ENCODE data around the gene ERBB4.

ERBB4 gene

DNA sequence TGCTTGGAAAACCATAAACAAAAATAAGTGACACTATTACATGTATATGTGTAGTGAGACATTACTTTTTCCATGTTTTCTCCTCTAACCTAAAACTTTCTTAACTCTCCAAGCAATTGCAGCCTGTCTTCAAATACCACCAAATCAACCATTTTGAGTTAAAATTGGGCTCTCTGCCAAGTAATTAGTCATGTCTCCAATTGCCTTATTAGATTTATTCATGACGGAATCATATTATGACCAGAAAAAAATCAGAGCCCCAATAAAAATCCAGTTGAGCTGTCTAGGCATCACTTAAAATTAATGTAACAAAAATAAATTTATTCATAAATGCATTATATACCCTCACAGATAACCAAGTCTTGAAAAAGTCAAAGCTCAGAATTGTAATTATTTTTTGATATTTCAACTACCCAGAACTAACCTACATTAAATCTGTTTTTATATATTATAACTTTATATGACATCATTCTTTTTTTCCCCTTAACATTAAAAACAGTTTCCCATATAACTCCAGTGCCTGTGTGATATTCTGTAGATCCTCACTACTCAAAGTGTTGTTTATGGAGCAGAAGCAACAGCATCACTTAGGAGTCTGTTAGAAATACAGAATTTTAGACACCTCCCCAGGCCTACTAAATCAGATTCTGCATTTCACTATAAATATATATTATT lies 157.0 kb downstream of the ERBB4 start:
- no peak overlapping the region for H2AFZ ChIP-seq (ENCODE audit: low read length)
- no peak overlapping the region for H2BK5ac ChIP-seq (ENCODE audit: low read length)
- H2AK5ac ChIP-seq (ENCODE audit: low read depth, low read length), result no peak overlapping the region
- H2BK15ac ChIP-seq (ENCODE audit: low read length), result no peak overlapping the region
- no CpG with 5 or more reads among the region's 1 CpG for WGBS, 2 donors (ENCODE audit: extremely low coverage in 2 of 2, insufficient read length in 2 of 2, insufficient replicate concordance in 1 of 2)
- no peak overlapping the region for H3K4me2 ChIP-seq (ENCODE audit: insufficient read depth, low read length, poor library complexity, severe bottlenecking)
- no peak overlapping the region for H2BK12ac ChIP-seq (ENCODE audit: low read length)
- H2BK120ac ChIP-seq (ENCODE audit: low read depth, low read length), result no peak overlapping the region
- H3K23ac ChIP-seq (ENCODE audit: low read depth, low read length, poor library complexity), result no peak overlapping the region
- no peak overlapping the region for H3K4ac ChIP-seq (ENCODE audit: low read length)
- peaks cover 0 to 14% of the 10 kb centered on the region in 2 donors for H3K4me1 ChIP-seq (ENCODE audit: control insufficient read depth in 2 of 2, insufficient read depth in 1 of 2, low read depth in 1 of 2, low read length in 2 of 2)
- no peak overlapping the region for H3K18ac ChIP-seq (ENCODE audit: low read length)
- H3K36me3 ChIP-seq (replicated peaks in 1 of 2; ENCODE audit: control insufficient read depth in 2 of 2, insufficient read depth in 2 of 2, low read length in 2 of 2), result no peaks in the 10 kb centered on the region
- no peaks in the 10 kb centered on the region for H3K79me1 ChIP-seq (ENCODE audit: low read depth, low read length)
- H4K8ac ChIP-seq (ENCODE audit: low read depth, low read length), result no peak overlapping the region
- H3K9me3 ChIP-seq (replicated peaks in 1 of 2; ENCODE audit: control insufficient read depth in 2 of 2, insufficient read depth in 1 of 2, low read depth in 1 of 2, low read length in 2 of 2), result no peaks in the 10 kb centered on the region
- H3K9ac ChIP-seq (ENCODE audit: low read depth, low read length, poor library complexity), result no peak overlapping the region
- no peak overlapping the region for H3K4me3 ChIP-seq (ENCODE audit: low read length in 2 of 2)
- H3K27ac ChIP-seq (replicated peaks; ENCODE audit: low read length), result no peak overlapping the region
- H3K27me3 ChIP-seq (ENCODE audit: control insufficient read depth in 3 of 3, insufficient read depth in 3 of 3, low read depth in 1 of 3, low read length in 3 of 3), result no peaks in the 10 kb centered on the region
- H4K91ac ChIP-seq (ENCODE audit: low read depth, low read length, poor library complexity), result no peak overlapping the region
- DNase-seq (ENCODE audit: low spot score), result no peak
- H3K14ac ChIP-seq (ENCODE audit: low read length), result no peak overlapping the region

DNA sequence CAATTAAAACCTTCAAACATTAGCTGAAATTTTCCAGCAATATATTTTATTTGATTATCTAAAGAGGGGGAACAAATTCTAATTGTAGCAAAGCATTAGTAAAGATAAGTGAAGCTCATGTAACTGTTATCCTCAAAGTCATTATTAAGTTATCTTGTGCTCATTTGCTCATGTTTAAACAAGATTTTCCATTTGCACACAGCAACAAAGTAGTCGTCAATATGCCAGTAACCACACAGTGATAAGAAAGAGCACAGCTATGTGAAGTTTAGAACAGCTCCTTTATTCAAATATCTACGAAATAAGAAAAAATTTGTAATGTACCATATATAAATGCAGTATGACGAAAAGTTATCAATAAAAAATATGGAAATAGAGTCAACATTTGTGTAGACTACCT lies 159.5 kb downstream of the ERBB4 start:
- no peak overlapping the region for H2AK5ac ChIP-seq (ENCODE audit: low read depth, low read length)
- no peak overlapping the region for H3K9ac ChIP-seq (ENCODE audit: low read depth, low read length, poor library complexity)
- H3K79me1 ChIP-seq (ENCODE audit: low read depth, low read length), result no peaks in the 10 kb centered on the region
- no peak overlapping the region for H2BK12ac ChIP-seq (ENCODE audit: low read length)
- no peak overlapping the region for H3K27ac ChIP-seq (replicated peaks; ENCODE audit: low read length)
- no peak overlapping the region for H3K23ac ChIP-seq (ENCODE audit: low read depth, low read length, poor library complexity)
- H3K36me3 ChIP-seq (replicated peaks in 1 of 2; ENCODE audit: control insufficient read depth in 2 of 2, insufficient read depth in 2 of 2, low read length in 2 of 2), result no peaks in the 10 kb centered on the region
- no peak for DNase-seq (ENCODE audit: low spot score)
- no peak overlapping the region for H3K14ac ChIP-seq (ENCODE audit: low read length)
- H3K4me3 ChIP-seq (ENCODE audit: low read length in 2 of 2), result no peak overlapping the region
- no CpG with 5 or more reads among the region's 3 CpGs for WGBS, 2 donors (ENCODE audit: extremely low coverage in 2 of 2, insufficient read length in 2 of 2, insufficient replicate concordance in 1 of 2)
- no peak overlapping the region for H2BK5ac ChIP-seq (ENCODE audit: low read length)
- no peak overlapping the region for H2AFZ ChIP-seq (ENCODE audit: low read length)
- no peak overlapping the region for H2BK120ac ChIP-seq (ENCODE audit: low read depth, low read length)
- no peak overlapping the region for H3K4me2 ChIP-seq (ENCODE audit: insufficient read depth, low read length, poor library complexity, severe bottlenecking)
- H2BK15ac ChIP-seq (ENCODE audit: low read length), result no peak overlapping the region
- no peak overlapping the region for H3K4ac ChIP-seq (ENCODE audit: low read length)
- no peak overlapping the region for H4K8ac ChIP-seq (ENCODE audit: low read depth, low read length)
- H4K91ac ChIP-seq (ENCODE audit: low read depth, low read length, poor library complexity), result no peak overlapping the region
- no peak overlapping the region for H3K18ac ChIP-seq (ENCODE audit: low read length)
- peaks cover 0 to 7% of the 10 kb centered on the region in 2 donors for H3K4me1 ChIP-seq (ENCODE audit: control insufficient read depth in 2 of 2, insufficient read depth in 1 of 2, low read depth in 1 of 2, low read length in 2 of 2)
- H3K9me3 ChIP-seq (replicated peaks in 1 of 2; ENCODE audit: control insufficient read depth in 2 of 2, insufficient read depth in 1 of 2, low read depth in 1 of 2, low read length in 2 of 2), result no peaks in the 10 kb centered on the region
- no peaks in the 10 kb centered on the region for H3K27me3 ChIP-seq (ENCODE audit: control insufficient read depth in 3 of 3, insufficient read depth in 3 of 3, low read depth in 1 of 3, low read length in 3 of 3)

DNA sequence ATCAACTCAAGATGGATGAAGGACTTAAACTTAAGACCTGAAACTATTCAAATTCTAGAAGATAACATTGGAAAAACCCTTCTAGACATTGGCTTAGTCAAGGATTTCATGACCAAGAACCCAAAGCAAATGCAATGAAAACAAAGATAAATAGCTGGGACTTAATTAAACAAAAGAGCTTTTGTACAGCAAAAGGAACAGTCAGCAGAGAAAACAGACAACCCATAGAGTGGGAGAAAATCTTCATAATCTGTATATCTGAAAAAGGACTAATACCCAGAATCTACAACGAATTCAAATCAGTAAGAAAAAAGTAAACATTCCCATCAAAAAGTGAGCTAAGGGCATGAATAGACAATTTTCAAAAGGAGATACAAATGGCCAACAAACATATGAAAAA lies 171.2 kb downstream of the ERBB4 start:
- no peak overlapping the region for H2AFZ ChIP-seq (ENCODE audit: low read length)
- H3K4ac ChIP-seq (ENCODE audit: low read length), result no peak overlapping the region
- no peak overlapping the region for H3K4me3 ChIP-seq (ENCODE audit: low read length in 2 of 2)
- no peak overlapping the region for H3K27ac ChIP-seq (replicated peaks; ENCODE audit: low read length)
- H3K79me1 ChIP-seq (ENCODE audit: low read depth, low read length), result no peaks in the 10 kb centered on the region
- DNase-seq (ENCODE audit: low spot score), result no peak
- no peak overlapping the region for H3K23ac ChIP-seq (ENCODE audit: low read depth, low read length, poor library complexity)
- H2AK5ac ChIP-seq (ENCODE audit: low read depth, low read length), result no peak overlapping the region
- H3K9ac ChIP-seq (ENCODE audit: low read depth, low read length, poor library complexity), result no peak overlapping the region
- peaks cover 3 to 10% of the 10 kb centered on the region in 2 donors for H3K4me1 ChIP-seq (ENCODE audit: control insufficient read depth in 2 of 2, insufficient read depth in 1 of 2, low read depth in 1 of 2, low read length in 2 of 2)
- no peak overlapping the region for H2BK12ac ChIP-seq (ENCODE audit: low read length)
- H3K14ac ChIP-seq (ENCODE audit: low read length), result no peak overlapping the region
- H2BK15ac ChIP-seq (ENCODE audit: low read length), result no peak overlapping the region
- no peak overlapping the region for H3K4me2 ChIP-seq (ENCODE audit: insufficient read depth, low read length, poor library complexity, severe bottlenecking)
- H2BK120ac ChIP-seq (ENCODE audit: low read depth, low read length), result no peak overlapping the region
- H4K8ac ChIP-seq (ENCODE audit: low read depth, low read length), result no peak overlapping the region
- no peak overlapping the region for H2BK5ac ChIP-seq (ENCODE audit: low read length)
- no peak overlapping the region for H4K91ac ChIP-seq (ENCODE audit: low read depth, low read length, poor library complexity)
- no CpG with 5 or more reads among the region's 1 CpG for WGBS, 2 donors (ENCODE audit: extremely low coverage in 2 of 2, insufficient read length in 2 of 2, insufficient replicate concordance in 1 of 2)
- no peaks in the 10 kb centered on the region for H3K27me3 ChIP-seq (ENCODE audit: control insufficient read depth in 3 of 3, insufficient read depth in 3 of 3, low read depth in 1 of 3, low read length in 3 of 3)
- H3K18ac ChIP-seq (ENCODE audit: low read length), result no peak overlapping the region
- no peaks in the 10 kb centered on the region for H3K9me3 ChIP-seq (replicated peaks in 1 of 2; ENCODE audit: control insufficient read depth in 2 of 2, insufficient read depth in 1 of 2, low read depth in 1 of 2, low read length in 2 of 2)
- H3K36me3 ChIP-seq (replicated peaks in 1 of 2; ENCODE audit: control insufficient read depth in 2 of 2, insufficient read depth in 2 of 2, low read length in 2 of 2), result no peaks in the 10 kb centered on the region

DNA sequence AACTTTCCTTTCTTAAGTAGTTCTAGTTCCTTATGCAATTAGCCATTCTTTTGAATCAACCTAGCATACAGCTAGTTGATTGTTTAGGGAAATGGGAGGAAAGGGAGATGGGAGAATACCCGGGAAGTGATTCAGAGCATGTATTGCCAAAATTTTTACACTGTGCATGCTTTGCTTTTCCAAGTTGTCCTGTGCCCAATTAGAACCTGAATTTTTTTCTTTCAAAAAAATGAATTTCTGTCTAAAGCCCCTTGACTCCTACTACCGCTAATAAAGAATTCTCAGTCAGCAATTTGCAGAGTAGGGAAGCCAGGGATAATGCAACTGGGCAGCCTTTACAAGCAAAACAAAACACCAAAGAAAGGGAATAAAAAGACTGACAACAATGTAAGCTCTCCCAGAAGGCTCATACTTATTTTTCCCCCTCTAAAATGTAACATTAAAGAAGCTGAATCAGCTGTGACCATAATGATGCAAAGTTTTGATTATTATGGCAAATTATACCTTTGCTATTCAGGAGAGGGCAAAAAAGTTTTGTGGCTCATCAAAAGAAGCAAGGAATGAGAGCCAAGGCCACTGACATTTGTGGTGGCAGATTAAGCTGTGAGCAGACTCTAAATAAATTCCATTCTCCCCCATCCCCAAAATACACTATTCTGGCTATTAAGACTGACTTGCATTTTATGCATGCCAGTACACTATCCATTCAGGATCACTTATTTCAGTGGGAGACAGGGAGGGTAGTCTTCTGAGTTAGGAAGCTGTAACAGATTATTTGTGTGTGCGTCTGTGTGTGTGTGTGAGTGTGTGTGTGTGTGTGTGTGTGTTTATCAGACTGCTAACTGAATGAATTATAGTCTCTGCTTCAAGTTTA lies 174.3 kb downstream of the ERBB4 start:
- no peak for DNase-seq (ENCODE audit: low spot score)
- Histone ChIP-seq H4K91ac (ENCODE audit: low read depth, low read length, poor library complexity) (no peak overlapping the region), H2BK15ac (ENCODE audit: low read length) (no peak overlapping the region), H4K8ac (ENCODE audit: low read depth, low read length) (no peak overlapping the region), H3K27ac (replicated peaks; ENCODE audit: low read length) (peak overlapping the region; percentile 37), H3K4me2 (ENCODE audit: insufficient read depth, low read length, poor library complexity, severe bottlenecking) (no peak overlapping the region), H2BK5ac (ENCODE audit: low read length) (no peak overlapping the region), H3K79me1 (ENCODE audit: low read depth, low read length) (no peaks in the 10 kb centered on the region), H2BK12ac (ENCODE audit: low read length) (no peak overlapping the region), H3K27me3 (ENCODE audit: control insufficient read depth in 3 of 3, insufficient read depth in 3 of 3, low read depth in 1 of 3, low read length in 3 of 3) (no peaks in the 10 kb centered on the region), H3K23ac (ENCODE audit: low read depth, low read length, poor library complexity) (no peak overlapping the region), H3K36me3 (replicated peaks in 1 of 2; ENCODE audit: control insufficient read depth in 2 of 2, insufficient read depth in 2 of 2, low read length in 2 of 2) (no peaks in the 10 kb centered on the region), H2AFZ (ENCODE audit: low read length) (peak overlapping the region; percentile 12), H3K14ac (ENCODE audit: low read length) (no peak overlapping the region), H3K18ac (ENCODE audit: low read length) (no peak overlapping the region), H3K9me3 (replicated peaks in 1 of 2; ENCODE audit: control insufficient read depth in 2 of 2, insufficient read depth in 1 of 2, low read depth in 1 of 2, low read length in 2 of 2) (no peaks in the 10 kb centered on the region), H3K4me1 (ENCODE audit: control insufficient read depth in 2 of 2, insufficient read depth in 1 of 2, low read depth in 1 of 2, low read length in 2 of 2) (peaks cover 3 to 35% of the 10 kb centered on the region in 2 donors), H3K4ac (ENCODE audit: low read length) (no peak overlapping the region), H2AK5ac (ENCODE audit: low read depth, low read length) (no peak overlapping the region), H3K4me3 (ENCODE audit: low read length in 2 of 2) (peak overlapping the region in 1 of 2 donors; percentile 7), H3K9ac (ENCODE audit: low read depth, low read length, poor library complexity) (no peak overlapping the region), H2BK120ac (ENCODE audit: low read depth, low read length) (no peak overlapping the region)
- whole genome bisulfite sequencing, 2 donors (ENCODE audit: extremely low coverage in 2 of 2, insufficient read length in 2 of 2, insufficient replicate concordance in 1 of 2), result no CpG with 5 or more reads among the region's 3 CpGs

Data from neuronal stem cell (in vitro differentiated cells).